Breast epithelium (tissue), 3 donors: ENCODE results near the gene PIP4P1.

ENCODE experiments used
- CTCF ChIP-seq, 3 donors: fragments of 450-650 bp; IDR thresholded peaks; one replicate each; pipeline ENCODE4 v1.5.1; 2016 to 2017; ENCODE audit warnings: antibody characterized with exemption in 3 of 3, mild to moderate bottlenecking in 3 of 3, moderate library complexity in 3 of 3
- POLR2A ChIP-seq: fragments of 450-650 bp; IDR thresholded peaks from one replicate; pipeline ENCODE4 v1.6.1; 2016; ENCODE audit warnings: antibody characterized with exemption, mild to moderate bottlenecking, moderate library complexity
- POLR2AphosphoS5 ChIP-seq, 3 donors: sonication (generic); formaldehyde crosslinking; IDR thresholded peaks; one replicate each; pipeline ENCODE4 v1.6.1; 2017; ENCODE audit warnings: antibody characterized with exemption in 3 of 3

DNA sequence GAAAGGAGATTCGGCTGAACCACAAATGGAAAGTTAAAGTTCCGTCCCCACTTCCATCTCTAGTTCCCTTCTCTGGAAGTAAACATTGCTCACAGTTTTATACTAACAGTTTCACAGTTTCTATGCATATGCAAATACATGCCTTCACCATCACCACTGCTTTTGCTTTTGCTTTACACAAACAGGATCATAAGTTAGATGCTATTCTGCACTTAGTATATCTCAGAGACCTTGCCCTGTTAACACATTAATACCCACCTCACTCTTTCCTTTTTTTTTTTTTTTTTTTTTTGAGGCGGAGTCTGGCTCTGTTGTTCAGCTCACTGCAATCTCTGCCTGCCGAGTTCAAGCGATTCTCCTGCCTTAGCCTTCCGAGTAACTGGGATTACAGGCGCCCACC lies 48.8 kb downstream of the PIP4P1 start:
- TF ChIP-seq CTCF (IDR thresholded peaks at IDR 0.05) (no peak), POLR2A (no peak), POLR2AphosphoS5 (IDR thresholded peaks at IDR 0.05) (no peak)
